Right lobe of liver (tissue), 4 donors: ENCODE measurements around the gene ANKRD13B.

Experiments
- POLR2A ChIP-seq: fragments of 450-650 bp; IDR thresholded peaks from one replicate; pipeline ENCODE4 v1.6.1; 2017; ENCODE audit warnings: antibody characterized with exemption, mild to moderate bottlenecking
- TF ChIP-seq, protein P1 (sequence below), 4 donors: fragments of 200-600 bp in 3 of 4; fragments of 450-650 bp in 1 of 4; IDR thresholded peaks; one replicate each; pipeline versions ENCODE4 v1.5.1 to v1.8.0; 2016 to 2022; ENCODE audit warnings: antibody characterized with exemption in 4 of 4, mild to moderate bottlenecking in 2 of 4
- donor health status: DM: no; HTN: no; CAD: no.
- donor health status: DM: no; HTN: no; CAD: no.
- donor health status: DM: no; HTN: yes; CAD: no.

- TF ChIP-seq, protein P1, sequence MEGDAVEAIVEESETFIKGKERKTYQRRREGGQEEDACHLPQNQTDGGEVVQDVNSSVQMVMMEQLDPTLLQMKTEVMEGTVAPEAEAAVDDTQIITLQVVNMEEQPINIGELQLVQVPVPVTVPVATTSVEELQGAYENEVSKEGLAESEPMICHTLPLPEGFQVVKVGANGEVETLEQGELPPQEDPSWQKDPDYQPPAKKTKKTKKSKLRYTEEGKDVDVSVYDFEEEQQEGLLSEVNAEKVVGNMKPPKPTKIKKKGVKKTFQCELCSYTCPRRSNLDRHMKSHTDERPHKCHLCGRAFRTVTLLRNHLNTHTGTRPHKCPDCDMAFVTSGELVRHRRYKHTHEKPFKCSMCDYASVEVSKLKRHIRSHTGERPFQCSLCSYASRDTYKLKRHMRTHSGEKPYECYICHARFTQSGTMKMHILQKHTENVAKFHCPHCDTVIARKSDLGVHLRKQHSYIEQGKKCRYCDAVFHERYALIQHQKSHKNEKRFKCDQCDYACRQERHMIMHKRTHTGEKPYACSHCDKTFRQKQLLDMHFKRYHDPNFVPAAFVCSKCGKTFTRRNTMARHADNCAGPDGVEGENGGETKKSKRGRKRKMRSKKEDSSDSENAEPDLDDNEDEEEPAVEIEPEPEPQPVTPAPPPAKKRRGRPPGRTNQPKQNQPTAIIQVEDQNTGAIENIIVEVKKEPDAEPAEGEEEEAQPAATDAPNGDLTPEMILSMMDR (IDR thresholded peaks at IDR 0.05), result no peak
- TF ChIP-seq POLR2A, result no peak
These were observed 43.6 kb upstream of the ANKRD13B start for GRCh38 chr17:29549177-29549923.
